HG03571 (cell line): ENCODE results near the gene ADGRL3.
"Not testable (repeated sequence)": the region's sequence is repeated elsewhere in the genome, so short reads cannot be mapped to it uniquely, and the experiment has no call there.

ENCODE experiments used
- ATAC-seq: cut with Tn5 transposase; IDR thresholded peaks from one replicate; pipeline ENCODE4 v1.9.1; 2021; ENCODE audit not compliant: unreplicated experiment

ADGRL3 gene

GRCh38 chr4:61739887-61740286 is 539.8 kb downstream of the ADGRL3 start:
- no peak for ATAC-seq

DNA sequence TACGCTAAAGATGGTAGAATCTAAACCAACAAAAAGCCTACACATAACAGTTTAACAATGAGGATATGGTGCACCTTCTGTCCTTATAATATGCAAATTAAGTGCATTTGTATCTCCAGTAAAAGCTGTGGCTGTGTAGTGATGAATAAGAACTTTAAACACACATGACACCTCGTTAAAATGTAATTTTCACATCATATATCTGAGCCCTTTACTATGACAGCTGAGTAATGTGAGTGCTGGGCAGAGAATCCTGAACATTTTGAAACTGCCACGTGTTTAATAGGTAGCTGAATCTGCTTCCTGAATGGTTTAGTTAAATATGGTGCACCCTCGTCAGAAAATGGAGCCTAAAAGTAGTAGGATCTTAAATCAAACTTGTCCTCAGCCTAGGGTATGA is 540.8 kb downstream of the ADGRL3 start:
- ATAC-seq = no peak

DNA sequence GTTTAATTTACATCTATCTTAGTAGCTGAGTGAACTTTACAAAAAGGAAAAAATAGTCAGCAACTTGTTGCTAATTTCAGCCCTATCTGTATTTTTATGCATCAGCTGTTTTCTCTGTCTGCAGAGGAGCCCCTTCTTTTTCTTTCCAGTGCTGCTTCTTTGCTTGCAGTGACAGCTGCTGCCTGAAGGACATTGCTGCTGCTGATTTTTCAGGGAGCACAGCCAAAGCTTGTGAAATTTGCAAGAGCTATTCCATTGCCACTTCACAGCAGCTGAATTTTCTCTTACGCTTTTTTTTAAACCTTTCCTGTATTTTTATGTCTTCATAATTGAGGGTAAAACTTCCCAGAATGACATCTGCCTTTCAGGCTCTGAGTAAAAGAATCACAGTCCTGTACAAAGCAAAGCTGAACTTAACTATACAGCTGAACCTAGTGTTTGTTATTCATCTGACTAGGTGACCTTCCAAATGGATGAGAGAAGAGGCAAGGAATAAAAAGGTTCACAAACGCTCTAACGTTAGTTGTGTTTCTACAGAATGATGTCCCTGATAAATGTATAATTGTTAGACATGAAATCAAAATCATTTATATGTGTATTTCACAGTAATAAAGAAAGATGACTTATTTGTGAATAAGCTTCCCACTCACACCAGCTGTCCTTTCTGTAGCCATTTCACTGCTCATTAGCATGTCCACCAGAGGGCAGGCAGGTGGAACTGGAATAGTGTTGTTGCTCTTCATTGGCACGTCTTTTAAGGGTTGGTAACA is 541.4 kb downstream of the ADGRL3 start:
- no peak for ATAC-seq

GRCh38 chr4:61750810-61751209 is 550.7 kb downstream of the ADGRL3 start:
- ATAC-seq = no peak

- no peak for ATAC-seq
These were observed 552.5 kb downstream of the ADGRL3 start for GRCh38 chr4:61752617-61753016.

GRCh38 chr4:61753739-61754138 is 553.6 kb downstream of the ADGRL3 start:
- no peak for ATAC-seq

- not testable (repeated sequence) for ATAC-seq
These were observed 556.8 kb downstream of the ADGRL3 start for GRCh38 chr4:61756937-61757336.

DNA sequence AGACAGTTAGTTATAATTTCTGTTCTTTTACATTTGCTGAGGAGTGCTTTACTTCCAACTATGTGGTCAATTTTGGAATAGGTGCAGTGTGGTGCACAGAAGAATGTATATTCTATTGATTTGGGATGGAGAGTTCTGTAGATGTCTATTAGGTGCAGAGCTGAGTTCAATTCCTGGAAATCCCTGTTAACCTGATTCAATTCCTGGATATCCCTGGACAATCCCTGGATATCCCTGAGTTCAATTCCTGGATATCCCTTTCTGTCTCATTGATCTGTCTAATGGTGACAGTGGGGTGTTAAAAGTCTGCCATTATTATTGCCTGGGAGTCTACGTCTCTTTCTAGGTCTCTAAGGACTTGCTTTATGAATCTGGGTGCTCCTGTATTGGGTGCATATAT is 557.9 kb downstream of the ADGRL3 start:
- ATAC-seq = not testable (repeated sequence)

DNA sequence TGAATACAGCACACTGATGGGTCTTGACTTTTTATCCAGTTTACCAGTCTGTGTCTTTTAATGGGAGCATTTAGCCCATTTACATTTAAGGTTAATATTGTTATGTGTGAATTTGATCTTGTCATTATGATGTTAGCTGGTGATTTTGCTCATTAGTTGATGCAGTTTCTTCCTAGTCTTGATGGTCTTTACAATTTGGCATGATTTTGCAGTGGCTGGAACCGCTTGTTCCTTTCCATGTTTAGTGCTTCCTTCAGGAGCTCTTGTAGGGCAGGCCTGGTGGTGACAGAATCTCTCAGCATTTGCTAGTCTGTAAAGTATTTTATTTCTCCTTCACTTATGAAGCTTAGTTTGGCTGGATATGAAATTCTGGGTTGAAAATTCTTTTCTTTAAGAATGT is 558.5 kb downstream of the ADGRL3 start:
- not testable (repeated sequence) for ATAC-seq

- not testable (repeated sequence) for ATAC-seq
These were observed 559.1 kb downstream of the ADGRL3 start for GRCh38 chr4:61759245-61759644.

DNA sequence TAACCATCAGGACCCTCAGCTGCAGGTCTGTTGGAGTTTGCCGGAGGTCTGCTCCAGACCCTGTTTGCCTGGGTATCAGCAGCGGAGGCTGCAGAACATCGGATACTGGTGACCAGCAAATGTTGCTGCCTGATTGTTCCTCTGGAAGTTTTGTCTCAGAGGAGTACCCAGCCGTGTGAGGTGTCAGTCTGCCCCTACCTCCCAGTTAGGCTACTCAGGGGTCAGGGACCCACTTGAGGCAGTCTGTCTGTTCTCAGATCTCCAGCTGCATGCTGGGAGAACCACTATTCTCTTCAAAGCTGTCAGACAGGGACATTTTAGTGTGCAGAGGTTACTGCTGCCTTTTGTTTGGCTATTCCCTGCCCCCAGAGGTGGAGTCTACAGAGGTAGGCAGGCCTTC is 559.8 kb downstream of the ADGRL3 start:
- ATAC-seq = not testable (repeated sequence)

GRCh38 chr4:61760820-61761219 is 560.7 kb downstream of the ADGRL3 start:
- no peak for ATAC-seq

- ATAC-seq = no peak
These were observed 562.8 kb downstream of the ADGRL3 start for GRCh38 chr4:61762722-61763627.

GRCh38 chr4:61763682-61764081 is 563.6 kb downstream of the ADGRL3 start:
- no peak for ATAC-seq

DNA sequence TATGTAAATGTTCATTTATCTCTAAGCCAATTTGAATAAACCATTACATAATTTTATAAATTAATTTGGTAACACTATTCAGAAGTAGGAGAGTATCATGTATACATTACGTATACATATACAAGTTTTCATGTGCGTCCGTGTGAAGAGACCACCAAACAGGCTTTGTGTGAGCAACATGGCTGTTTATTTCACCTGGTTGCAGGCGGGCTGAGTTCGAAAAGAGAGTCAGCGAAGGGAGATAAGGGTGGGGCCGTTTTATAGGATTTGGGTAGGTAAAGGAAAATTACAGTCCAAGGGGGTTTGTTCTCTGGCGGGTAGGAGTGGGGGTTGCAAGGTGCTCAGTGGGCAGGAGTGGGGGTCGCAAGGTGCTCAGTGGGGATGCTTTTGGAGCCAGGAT is 564.0 kb downstream of the ADGRL3 start:
- ATAC-seq = not testable (repeated sequence)

GRCh38 chr4:61769444-61770167 is 569.5 kb downstream of the ADGRL3 start:
- ATAC-seq = not testable (repeated sequence)

GRCh38 chr4:61770456-61770855 is 570.3 kb downstream of the ADGRL3 start:
- no peak for ATAC-seq

DNA sequence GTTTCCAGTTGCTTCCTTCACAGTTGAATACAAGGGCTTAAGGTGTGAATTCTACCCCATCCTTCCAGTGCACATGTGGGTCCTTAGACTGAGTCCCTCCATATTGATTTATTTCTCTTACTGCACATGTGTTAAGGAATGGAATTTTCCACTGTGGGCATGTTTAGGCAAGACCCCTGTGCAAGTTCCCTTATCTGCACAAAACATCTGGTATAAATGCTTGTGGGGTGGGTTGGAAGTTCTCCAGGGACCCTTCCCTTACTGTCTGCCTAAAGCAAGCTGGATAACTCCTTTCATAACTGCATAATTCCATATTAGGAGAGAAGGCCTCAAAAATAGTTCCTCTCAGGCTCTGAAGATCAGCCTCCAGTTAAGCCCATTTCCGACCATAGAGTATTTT is 570.9 kb downstream of the ADGRL3 start:
- no peak for ATAC-seq

GRCh38 chr4:61772126-61772525 is 572.0 kb downstream of the ADGRL3 start:
- ATAC-seq = no peak

DNA sequence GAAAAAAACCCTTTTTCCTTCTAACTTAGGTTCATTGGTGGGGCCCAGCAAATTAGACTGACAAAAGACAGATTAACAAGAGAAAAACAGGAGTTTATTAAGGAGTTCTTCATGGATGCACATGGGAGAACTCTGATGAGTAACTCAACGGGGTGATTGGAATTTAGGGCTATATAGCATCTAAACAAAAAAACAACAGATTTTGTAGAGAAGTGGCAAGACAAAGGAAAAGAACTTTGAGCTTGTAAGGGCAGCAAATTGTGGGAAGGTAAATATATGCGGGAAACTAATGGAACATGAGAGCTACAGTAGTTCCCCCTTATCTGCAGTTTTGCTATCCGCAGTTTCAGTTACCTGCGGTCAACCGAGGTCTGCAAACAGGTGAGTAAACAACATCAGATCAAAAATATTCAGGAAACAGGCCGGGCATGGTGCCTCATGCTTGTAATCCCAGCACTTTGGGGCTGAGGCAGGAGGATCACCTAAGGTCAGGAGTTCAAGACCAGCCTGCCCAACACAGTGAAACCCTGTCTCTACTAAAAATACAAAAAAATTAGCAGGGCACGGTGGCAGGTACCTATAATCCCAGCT is 573.6 kb downstream of the ADGRL3 start:
- ATAC-seq = no peak

- ATAC-seq = no peak
These were observed 582.0 kb downstream of the ADGRL3 start for GRCh38 chr4:61782133-61782532.
